ENCODE results near the gene SELENOI.
"Not testable (repeated sequence)": the region's sequence is repeated elsewhere in the genome, so short reads cannot be mapped to it uniquely, and the experiment has no call there.

The SELENOI gene

DNA sequence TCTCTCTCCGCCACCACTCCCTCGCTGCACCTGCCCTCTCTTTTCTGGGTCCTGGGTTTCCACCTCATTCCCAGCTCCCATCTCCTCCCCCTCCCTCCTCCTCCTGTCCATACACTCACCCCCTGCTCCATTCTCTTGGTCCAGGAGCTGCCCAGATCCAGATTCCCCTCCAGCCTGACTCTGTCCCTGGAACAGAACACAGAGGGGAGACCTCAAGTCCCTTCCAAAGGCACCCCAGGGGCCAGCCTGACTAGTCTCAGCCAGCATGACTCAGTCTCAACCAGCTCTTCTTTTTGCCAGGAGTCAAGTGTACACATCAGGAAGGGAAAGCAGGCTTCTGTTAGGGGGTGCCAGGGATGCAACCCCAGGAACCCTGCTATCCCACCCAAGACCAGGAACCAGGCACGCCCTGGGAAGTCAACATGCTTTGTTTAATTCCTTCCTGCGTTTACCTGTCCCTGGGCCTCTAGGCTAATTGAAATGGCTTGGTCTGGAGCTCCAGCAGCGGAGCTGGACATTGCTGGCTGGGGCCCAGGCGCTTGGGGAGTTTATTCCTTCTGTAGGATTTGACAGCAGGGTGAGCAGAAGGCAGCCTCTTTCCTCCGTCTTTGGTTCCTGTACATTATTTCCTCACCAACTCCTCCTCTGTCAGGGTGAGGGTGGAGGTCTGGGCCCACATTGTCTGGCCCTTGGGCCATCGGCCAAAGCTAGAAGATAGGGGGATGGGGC is 28.4 kb upstream of the SELENOI start:
- H3K36me3 Mint-ChIP-seq, result no peaks in the 10 kb centered on the region
- H3K27me3 Mint-ChIP-seq, result no peaks in the 10 kb centered on the region
- H3K27ac Mint-ChIP-seq, result no peak overlapping the region
- no peak overlapping the region for H3K4me3 Mint-ChIP-seq
- no peaks in the 10 kb centered on the region for H3K9me3 Mint-ChIP-seq
- H3K4me1 Mint-ChIP-seq, result no peaks in the 10 kb centered on the region

DNA sequence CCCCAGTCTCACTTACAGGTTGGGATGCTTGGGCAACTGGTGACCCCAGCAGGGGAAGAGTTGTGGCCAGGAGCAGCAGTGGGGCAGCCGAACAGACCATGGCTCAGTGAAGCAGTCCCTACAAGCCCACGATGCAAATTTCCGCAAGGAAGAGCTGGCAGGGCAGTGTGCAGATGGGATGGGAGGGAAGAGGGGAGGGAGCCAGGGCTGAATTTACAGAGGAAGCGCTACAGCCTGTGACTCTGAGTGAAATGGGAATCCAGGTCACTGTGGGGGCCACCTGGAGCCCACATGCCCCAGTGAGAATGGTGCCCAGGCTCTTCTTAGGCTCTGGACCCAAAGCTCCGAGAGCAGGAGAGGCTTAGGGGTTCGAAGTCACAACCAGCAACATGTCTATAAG is 27.0 kb upstream of the SELENOI start:
- Mint-ChIP-seq H3K4me3 (no peak overlapping the region), H3K27ac (no peak overlapping the region), H3K27me3 (no peaks in the 10 kb centered on the region), H3K4me1 (no peaks in the 10 kb centered on the region), H3K36me3 (no peaks in the 10 kb centered on the region), H3K9me3 (no peaks in the 10 kb centered on the region)

DNA sequence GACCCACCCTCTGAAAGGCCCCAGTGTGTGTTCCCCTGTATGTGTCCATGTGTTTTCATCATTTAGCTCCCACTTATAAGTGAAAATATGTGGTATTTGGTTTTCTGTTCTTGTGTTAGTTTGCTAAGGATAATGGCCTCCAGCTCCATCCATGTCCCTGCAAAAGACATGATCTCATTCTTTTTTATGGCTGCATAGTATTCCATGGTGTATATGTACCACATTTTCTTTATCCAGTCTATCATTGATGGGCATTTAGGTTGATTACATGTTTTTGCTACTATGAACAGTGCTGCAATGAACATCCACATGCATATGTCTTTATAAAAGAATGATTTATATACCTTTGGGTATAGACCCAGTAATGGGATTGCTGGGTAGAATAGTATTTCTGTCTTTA is 21.5 kb upstream of the SELENOI start:
- not testable (repeated sequence) for H3K27me3 Mint-ChIP-seq, H3K4me1 Mint-ChIP-seq

DNA sequence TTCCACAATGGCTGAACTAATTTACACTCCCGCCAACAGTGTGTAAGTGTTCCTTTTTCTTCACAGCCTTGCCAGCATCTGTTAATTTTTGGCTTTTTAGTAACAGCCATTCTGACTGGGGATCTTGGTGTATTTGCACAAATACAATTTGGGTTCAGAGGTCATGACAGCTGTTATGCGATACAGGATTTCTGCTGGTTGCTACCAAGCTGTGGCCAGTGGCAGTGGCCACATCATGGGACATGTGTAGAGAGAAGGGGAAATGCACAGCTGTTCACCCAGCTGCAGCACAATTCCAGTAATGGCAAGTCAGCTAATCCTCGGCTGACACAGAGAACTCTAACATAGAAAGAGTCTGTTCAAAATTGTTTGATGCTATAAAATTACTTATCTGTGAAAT is 21.0 kb upstream of the SELENOI start:
- Mint-ChIP-seq H3K4me1 (peaks cover 4% of the 10 kb centered on the region), H3K27me3 (no peaks in the 10 kb centered on the region), H3K36me3 (no peaks in the 10 kb centered on the region), H3K4me3 (no peak overlapping the region), H3K9me3 (no peaks in the 10 kb centered on the region), H3K27ac (no peak overlapping the region)

More for the DNA sequence above, 21.5 kb upstream of the SELENOI start:
- H3K9me3 Mint-ChIP-seq, H3K27ac Mint-ChIP-seq, H3K36me3 Mint-ChIP-seq, H3K4me3 Mint-ChIP-seq: not testable (repeated sequence)

DNA sequence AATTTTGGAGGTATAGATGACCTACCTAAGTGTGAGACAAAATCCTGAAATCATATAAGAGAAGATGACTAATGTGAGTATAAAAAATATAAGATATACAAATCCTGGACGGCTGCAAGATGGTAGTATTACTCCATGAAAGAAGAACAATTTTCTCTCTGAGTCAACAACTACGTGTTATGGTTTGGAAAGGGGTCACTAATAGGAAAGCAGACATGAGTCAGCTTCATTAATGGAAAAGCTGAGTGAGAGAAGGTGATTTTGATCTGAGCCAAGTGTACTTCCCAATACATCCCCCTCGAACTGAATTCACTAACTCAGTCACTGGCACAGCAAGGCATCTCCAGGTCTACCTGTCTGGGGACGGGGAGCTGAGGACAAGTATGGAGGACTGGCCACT is 20.1 kb upstream of the SELENOI start:
- Mint-ChIP-seq H3K27ac (no peak overlapping the region), H3K4me1 (peaks cover 9% of the 10 kb centered on the region), H3K36me3 (no peaks in the 10 kb centered on the region), H3K4me3 (no peak overlapping the region), H3K27me3 (no peaks in the 10 kb centered on the region), H3K9me3 (no peaks in the 10 kb centered on the region)

DNA sequence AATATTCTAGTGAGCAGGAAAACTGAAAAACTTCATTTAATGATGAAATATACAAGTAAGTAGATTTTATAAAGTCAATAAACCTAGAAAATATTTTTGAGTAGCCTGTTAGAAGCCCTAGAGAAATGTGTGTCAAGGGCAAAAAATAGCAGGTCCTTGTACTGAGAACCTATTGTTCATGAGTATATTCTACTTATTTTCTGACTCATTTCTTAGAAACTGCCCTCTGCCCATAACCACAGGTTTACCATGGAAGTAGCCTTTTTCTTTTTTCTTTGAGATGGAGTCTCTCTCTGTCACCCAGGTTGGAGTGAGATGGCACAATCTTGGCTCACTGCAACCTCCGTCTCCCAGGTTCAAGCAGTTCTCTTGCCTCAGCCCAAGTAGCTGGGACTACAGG is 19.4 kb upstream of the SELENOI start:
- Mint-ChIP-seq H3K36me3 (no peaks in the 10 kb centered on the region), H3K9me3 (no peaks in the 10 kb centered on the region), H3K4me1 (peaks cover 9% of the 10 kb centered on the region), H3K4me3 (no peak overlapping the region), H3K27me3 (no peaks in the 10 kb centered on the region), H3K27ac (no peak overlapping the region)

DNA sequence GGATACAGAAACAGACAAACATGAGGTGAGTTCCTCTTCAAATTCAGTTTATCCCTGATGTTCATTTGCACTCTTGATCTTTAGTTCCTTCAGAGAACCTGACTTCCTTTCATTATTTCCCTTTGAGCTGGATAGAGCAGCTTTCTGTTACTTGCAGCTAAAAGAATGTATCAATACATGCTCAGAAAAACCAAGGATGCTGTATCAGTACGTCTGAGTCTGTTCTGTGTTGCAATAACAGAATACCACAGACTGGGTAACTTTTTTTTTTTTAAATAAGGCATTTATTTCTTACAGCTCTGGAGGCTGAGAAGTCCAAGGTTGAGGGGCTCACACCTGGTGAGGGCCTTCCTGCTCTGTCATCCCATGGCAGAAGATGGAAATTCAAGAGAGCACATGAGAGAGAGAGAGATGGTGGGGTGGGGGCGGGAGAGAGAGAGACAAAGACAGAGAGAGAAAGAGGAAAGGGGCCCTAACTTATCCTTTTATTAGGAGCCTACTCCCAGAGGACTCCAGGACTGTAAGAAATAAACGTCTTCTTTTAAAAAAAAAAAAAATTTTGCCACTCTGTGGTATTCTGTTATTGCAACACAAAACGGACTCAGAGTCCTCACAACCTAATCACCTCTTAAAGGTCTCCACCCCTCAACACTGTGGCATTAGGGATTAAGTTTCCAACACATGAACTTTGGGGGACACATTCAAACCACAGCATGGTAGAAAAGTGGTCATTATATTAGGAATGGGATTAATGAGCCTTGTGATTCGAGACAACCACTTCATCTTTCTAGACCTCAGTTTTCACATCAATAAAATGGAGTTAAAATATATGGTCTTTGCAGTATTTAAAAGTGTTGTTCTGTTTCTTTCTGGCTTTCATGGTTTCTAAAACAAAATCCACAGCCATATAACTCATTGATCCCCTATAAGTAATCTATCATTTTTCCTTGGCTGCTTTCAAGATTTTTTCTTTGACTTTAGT is 18.4 kb upstream of the SELENOI start:
- peaks cover 9% of the 10 kb centered on the region for H3K4me1 Mint-ChIP-seq
- no peaks in the 10 kb centered on the region for H3K36me3 Mint-ChIP-seq
- no peak overlapping the region for H3K27ac Mint-ChIP-seq
- no peaks in the 10 kb centered on the region for H3K27me3 Mint-ChIP-seq
- H3K4me3 Mint-ChIP-seq, result no peak overlapping the region
- H3K9me3 Mint-ChIP-seq, result no peaks in the 10 kb centered on the region

DNA sequence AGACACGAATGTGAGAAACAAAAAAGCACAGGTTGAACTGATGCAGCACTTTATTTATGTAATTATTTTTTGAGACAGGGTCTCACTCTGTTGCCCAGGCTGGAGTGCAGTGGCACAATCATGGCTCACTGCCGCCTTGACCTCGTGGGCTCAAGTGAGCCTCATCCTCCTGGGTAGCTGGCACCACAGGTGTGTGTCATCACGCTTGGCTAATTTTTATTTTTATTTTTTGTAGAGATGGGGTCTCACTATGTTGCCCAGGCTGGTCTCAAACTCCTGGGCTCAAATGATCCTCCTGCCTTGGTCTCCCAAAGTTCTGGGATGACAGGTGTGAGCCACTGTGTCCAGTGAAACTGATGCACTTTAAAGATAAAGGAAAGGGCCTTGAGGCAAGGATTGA is 16.9 kb upstream of the SELENOI start:
- H3K27ac Mint-ChIP-seq, H3K9me3 Mint-ChIP-seq, H3K4me3 Mint-ChIP-seq, H3K27me3 Mint-ChIP-seq, H3K4me1 Mint-ChIP-seq, H3K36me3 Mint-ChIP-seq: not testable (repeated sequence)

DNA sequence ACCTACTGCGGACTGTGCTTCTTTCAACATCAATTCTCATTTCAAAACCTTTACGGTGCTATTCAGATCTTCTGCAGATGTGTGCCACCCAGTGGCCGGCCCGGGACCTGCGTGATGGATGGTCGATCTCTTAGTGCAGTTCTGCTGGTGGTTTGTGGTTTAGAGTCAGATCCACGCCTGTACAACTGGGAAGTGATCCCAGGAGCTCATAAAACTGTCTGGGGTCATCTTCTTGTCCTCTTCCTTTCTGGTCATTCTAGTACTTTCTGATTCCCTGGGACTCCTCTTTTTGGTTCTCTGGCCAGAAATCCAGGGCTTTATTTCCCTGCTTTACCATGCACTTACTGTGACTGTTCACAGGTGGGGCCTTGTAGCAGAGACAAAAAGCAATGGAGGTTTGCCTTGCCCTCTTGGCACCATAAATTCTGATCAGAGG is 15.8 kb upstream of the SELENOI start:
- Mint-ChIP-seq H3K4me1 (peaks cover 9% of the 10 kb centered on the region), H3K36me3 (no peaks in the 10 kb centered on the region), H3K4me3 (peak overlapping the region; percentile 2), H3K9me3 (no peaks in the 10 kb centered on the region), H3K27ac (no peak overlapping the region), H3K27me3 (no peaks in the 10 kb centered on the region)

DNA sequence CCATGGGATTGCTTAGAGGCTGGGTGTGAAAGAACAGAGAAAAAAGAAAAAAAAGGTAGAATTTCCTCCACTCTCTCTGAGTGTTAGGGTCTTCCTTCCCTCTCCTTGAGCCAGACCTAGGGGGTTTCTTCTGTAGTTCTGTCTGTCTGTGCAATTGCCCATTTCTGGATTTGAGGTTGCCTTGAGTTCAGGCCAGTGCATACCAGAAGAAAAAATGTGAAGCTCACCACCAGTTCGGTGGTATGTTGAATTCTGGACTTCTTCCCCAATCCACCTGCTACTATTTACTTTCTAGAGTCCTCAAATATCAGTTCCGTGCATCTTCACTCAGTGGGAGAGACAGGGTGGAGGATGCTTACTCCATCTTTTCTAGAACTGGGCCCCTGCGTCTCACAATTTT is 15.3 kb upstream of the SELENOI start:
- H3K4me3 Mint-ChIP-seq, result no peak overlapping the region
- no peaks in the 10 kb centered on the region for H3K9me3 Mint-ChIP-seq
- no peak overlapping the region for H3K27ac Mint-ChIP-seq
- H3K27me3 Mint-ChIP-seq, result no peaks in the 10 kb centered on the region
- H3K36me3 Mint-ChIP-seq, result no peaks in the 10 kb centered on the region
- H3K4me1 Mint-ChIP-seq, result peaks cover 9% of the 10 kb centered on the region

DNA sequence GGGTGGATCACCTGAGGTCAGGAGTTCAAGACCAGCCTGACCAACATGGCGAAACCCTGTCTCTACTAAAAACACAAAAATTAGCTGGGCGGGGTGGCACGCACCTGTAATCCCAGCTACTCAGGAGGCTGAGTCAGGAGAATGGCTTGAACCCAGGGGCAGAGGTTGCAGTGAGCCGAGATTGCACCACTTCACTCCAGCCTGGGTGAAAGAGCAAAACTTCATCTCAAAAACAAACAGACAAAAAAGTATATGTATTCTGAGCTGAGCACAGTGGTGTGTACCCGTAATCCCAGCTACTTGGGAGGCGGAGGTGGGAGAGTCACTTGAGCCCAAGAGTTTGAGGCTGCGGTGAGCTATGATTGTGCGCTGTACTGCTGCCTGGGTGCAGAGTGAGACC is 14.6 kb upstream of the SELENOI start:
- not testable (repeated sequence) for H3K36me3 Mint-ChIP-seq, H3K27me3 Mint-ChIP-seq, H3K4me3 Mint-ChIP-seq, H3K9me3 Mint-ChIP-seq, H3K27ac Mint-ChIP-seq
- peaks cover 12% of the 10 kb centered on the region for H3K4me1 Mint-ChIP-seq

DNA sequence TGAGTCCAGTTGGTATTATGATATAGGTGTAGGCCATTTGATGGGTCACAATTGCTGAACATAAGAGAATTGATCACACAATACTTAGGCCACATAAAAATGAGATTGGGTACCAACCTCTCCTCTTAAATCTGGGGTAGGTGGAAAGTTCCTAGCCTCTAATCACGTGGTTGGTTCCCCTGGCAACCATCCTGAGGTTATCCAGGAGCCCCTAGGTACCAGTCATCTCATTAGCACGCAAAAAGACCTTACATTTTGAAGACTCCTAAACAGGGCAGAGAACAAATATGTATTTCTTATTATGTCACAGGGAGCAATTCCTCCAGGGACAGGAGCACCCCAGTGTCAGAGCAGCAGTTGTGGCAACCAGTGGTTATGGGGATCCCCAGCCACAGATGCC is 12.7 kb upstream of the SELENOI start:
- H3K36me3 Mint-ChIP-seq, result no peaks in the 10 kb centered on the region
- no peaks in the 10 kb centered on the region for H3K9me3 Mint-ChIP-seq
- no peaks in the 10 kb centered on the region for H3K27me3 Mint-ChIP-seq
- H3K27ac Mint-ChIP-seq, result no peak overlapping the region
- peaks cover 16% of the 10 kb centered on the region for H3K4me1 Mint-ChIP-seq
- no peak overlapping the region for H3K4me3 Mint-ChIP-seq

DNA sequence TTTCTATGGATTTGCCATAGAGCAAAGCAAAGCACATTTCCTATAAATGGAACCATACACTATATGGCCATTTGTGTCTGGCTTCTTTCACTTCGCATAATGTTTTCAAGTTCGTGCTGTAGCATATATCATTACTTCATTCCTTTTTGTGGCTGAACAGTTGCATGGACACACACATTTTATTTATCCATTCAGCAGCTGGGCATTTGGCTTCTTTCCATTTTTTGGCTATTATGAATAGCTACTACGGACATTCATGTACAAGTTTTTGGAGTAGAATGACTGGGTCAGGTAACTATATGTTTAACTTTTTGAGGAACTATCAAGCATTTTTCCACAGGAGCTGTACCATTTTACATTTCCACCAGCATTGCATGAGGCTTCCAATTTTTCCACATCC is 10.7 kb upstream of the SELENOI start:
- Mint-ChIP-seq H3K9me3 (no peaks in the 10 kb centered on the region), H3K4me3 (no peak overlapping the region), H3K27me3 (no peaks in the 10 kb centered on the region), H3K27ac (no peak overlapping the region), H3K36me3 (no peaks in the 10 kb centered on the region), H3K4me1 (peaks cover 9% of the 10 kb centered on the region)

DNA sequence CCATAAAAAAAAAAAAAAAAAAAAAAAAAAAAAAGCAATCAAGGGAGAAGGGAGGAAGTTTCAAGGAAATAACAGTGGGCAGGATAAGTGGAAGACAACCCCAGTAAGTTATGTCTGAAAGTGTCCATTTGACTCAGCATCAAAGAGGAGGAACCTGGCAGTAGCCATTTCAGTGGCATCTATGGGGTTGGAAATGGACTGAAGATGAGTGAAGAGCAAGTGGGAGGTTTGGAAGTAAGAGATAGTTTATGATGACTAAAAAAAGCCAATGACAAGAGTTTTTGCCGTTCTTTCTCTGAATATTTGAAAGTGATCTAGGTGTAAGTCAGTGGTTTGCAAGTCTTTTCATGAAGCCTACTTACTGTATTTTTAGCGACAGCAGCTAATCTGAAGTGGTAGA is 9.2 kb upstream of the SELENOI start:
- H3K27ac Mint-ChIP-seq, result peak overlapping the region; percentile 70
- no peaks in the 10 kb centered on the region for H3K9me3 Mint-ChIP-seq
- H3K4me3 Mint-ChIP-seq, result no peak overlapping the region
- peaks cover 7% of the 10 kb centered on the region for H3K4me1 Mint-ChIP-seq
- H3K27me3 Mint-ChIP-seq, result no peaks in the 10 kb centered on the region
- no peaks in the 10 kb centered on the region for H3K36me3 Mint-ChIP-seq

DNA sequence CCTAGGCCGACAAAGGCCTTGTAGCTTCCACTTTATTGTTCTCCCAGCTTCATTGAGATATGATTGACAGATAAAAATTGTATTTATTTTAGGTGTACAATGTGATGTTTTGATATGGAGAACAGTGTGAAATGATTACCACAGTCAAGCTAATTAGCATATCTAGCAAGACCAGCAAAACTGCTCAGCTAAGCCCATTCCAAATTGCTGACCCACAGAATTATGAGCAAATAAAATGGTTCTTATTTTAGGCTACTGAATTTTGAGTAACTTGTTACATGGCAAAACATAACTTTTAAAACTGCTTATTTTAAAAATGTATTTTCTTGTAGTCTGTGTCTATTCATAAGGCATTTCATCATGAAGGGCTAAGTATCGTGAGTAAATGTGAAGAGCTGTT is 8.6 kb upstream of the SELENOI start:
- peaks cover 7% of the 10 kb centered on the region for H3K4me1 Mint-ChIP-seq
- no peaks in the 10 kb centered on the region for H3K36me3 Mint-ChIP-seq
- H3K4me3 Mint-ChIP-seq, result no peak overlapping the region
- no peaks in the 10 kb centered on the region for H3K27me3 Mint-ChIP-seq
- no peak overlapping the region for H3K27ac Mint-ChIP-seq
- H3K9me3 Mint-ChIP-seq, result no peaks in the 10 kb centered on the region

DNA sequence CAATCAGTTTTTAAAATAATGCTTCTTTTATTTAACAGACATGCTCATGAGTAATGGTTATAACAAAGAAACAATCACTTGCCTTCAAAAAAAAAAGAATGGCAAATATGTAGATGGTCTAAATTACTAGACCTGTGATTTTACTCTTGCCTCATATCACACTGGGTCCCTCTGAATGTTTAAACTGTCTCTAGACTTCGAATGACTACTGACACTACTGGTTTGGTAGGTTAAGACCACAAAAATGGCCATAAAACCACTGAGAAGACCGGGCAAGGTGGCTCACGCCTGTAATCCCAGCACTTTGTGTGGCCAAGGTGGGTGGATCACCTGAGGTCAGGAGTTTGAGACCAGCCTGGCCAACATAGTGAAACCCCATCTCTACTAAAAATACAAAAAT is 5.1 kb upstream of the SELENOI start:
- no peaks in the 10 kb centered on the region for H3K9me3 Mint-ChIP-seq
- peak overlapping the region; percentile 8 for H3K27ac Mint-ChIP-seq
- H3K4me3 Mint-ChIP-seq, result no peak overlapping the region

More for the DNA sequence above, 5.1 kb upstream of the SELENOI start:
- Mint-ChIP-seq H3K4me1 (peaks cover 17% of the 10 kb centered on the region), H3K36me3 (peaks cover 3% of the 10 kb centered on the region), H3K27me3 (no peaks in the 10 kb centered on the region)
